Astrocyte (in vitro differentiated cells and primary cell): Measurements from ENCODE around the gene UNC5B. TPM values are rescaled to one million over a fixed set of nuclear protein-coding genes. Genes with fewer than 3 reads are reported as not detected.
A peak's percentile ranks its signal among the peaks of the same experiment; 100 is the strongest.

ENCODE experiments used
- DNase-seq: peaks from one replicate; pipeline ENCODE4 v3.0.0-alpha.2; 2010; ENCODE audit warnings: low read depth
- FAIRE-seq: peaks from 2 replicates; lab custom pipeline; 2011; peaks lifted over from hg19 to GRCh38; lab: Jason Lieb, UNC
- H2AFZ ChIP-seq: 2 replicates; pipeline ENCODE4 v1.6.0; 2012; ENCODE audit warnings: low read depth, low read length, inconsistent platforms
- H3K27ac ChIP-seq: 2 replicates; pipeline ENCODE4 v1.5.1; 2011; ENCODE audit warnings: low read depth, low read length, inconsistent platforms
- H3K27me3 ChIP-seq: 2 replicates; pipeline ENCODE4 v1.6.0; 2011; ENCODE audit warnings: low read length, inconsistent platforms; ENCODE audit not compliant: insufficient read depth
- H3K36me3 ChIP-seq: 2 replicates; pipeline ENCODE4 v1.5.1; 2011; ENCODE audit warnings: low read length, inconsistent platforms; ENCODE audit not compliant: insufficient read depth
- H3K4me1 ChIP-seq: 2 replicates; pipeline ENCODE4 v1.5.1; 2011; ENCODE audit warnings: low read length, inconsistent platforms; ENCODE audit not compliant: insufficient read depth
- H3K4me2 ChIP-seq: 2 replicates; pipeline ENCODE4 v1.6.0; 2012; ENCODE audit warnings: low read length, inconsistent platforms
- H3K4me3 ChIP-seq: 2 replicates; pipeline ENCODE4 v1.5.1; 2011; ENCODE audit warnings: low read depth, mild to moderate bottlenecking, low read length, inconsistent platforms; ENCODE audit not compliant: insufficient read depth
- H3K79me2 ChIP-seq: 2 replicates; pipeline ENCODE4 v1.6.0; 2012; ENCODE audit warnings: mild to moderate bottlenecking, low read length, inconsistent platforms; ENCODE audit not compliant: insufficient read depth
- H3K9ac ChIP-seq: 2 replicates; pipeline ENCODE4 v1.6.0; 2012; ENCODE audit warnings: mild to moderate bottlenecking, low read length, inconsistent platforms
- H3K9me3 ChIP-seq: 2 replicates; pipeline ENCODE4 v1.5.1; 2012; ENCODE audit warnings: low read depth, mild to moderate bottlenecking, low read length, inconsistent platforms; ENCODE audit not compliant: insufficient read depth
- H4K20me1 ChIP-seq: 2 replicates; pipeline ENCODE4 v1.6.0; 2012; ENCODE audit warnings: low read length, inconsistent platforms; ENCODE audit not compliant: insufficient read depth
- H3K27ac Mint-ChIP-seq: one replicate; pipeline ENCODE4 v1.8.0; 2021; ENCODE audit warnings: mild to moderate bottlenecking, mixed read lengths; ENCODE audit not compliant: unreplicated experiment
- H3K27me3 Mint-ChIP-seq: one replicate; pipeline ENCODE4 v1.8.0; 2021; ENCODE audit warnings: low read depth, mixed read lengths; ENCODE audit not compliant: unreplicated experiment
- H3K36me3 Mint-ChIP-seq: one replicate; pipeline ENCODE4 v1.8.0; 2021; ENCODE audit warnings: low read depth, mixed read lengths; ENCODE audit not compliant: unreplicated experiment
- H3K4me1 Mint-ChIP-seq: one replicate; pipeline ENCODE4 v1.8.0; 2021; ENCODE audit warnings: low read depth, mixed read lengths; ENCODE audit not compliant: unreplicated experiment
- H3K4me3 Mint-ChIP-seq: one replicate; pipeline ENCODE4 v1.8.0; 2021; ENCODE audit warnings: mild to moderate bottlenecking, moderate library complexity, mixed read lengths; ENCODE audit not compliant: unreplicated experiment
- H3K9me3 Mint-ChIP-seq: one replicate; pipeline ENCODE4 v1.8.0; 2021; ENCODE audit warnings: mild to moderate bottlenecking, mixed read lengths; ENCODE audit not compliant: unreplicated experiment
- EZH2 ChIP-seq: IDR thresholded peaks from 2 replicates; pipeline ENCODE4 v1.6.1; 2012; ENCODE audit warnings: mild to moderate bottlenecking, low read length, inconsistent platforms; ENCODE audit not compliant: insufficient read depth
- total RNA-seq: library from RNA; stranded (reverse); gene quantifications from 2 replicates; pipeline ENCODE4 v1.2.1, GENCODE V29; 2021
- TF ChIP-seq, protein P1 (sequence below): IDR thresholded peaks from 2 replicates; pipeline ENCODE4 v1.5.1; 2011; ENCODE audit warnings: low read depth, mild to moderate bottlenecking, inconsistent platforms, low read length, moderate library complexity; ENCODE audit not compliant: insufficient read depth

UNC5B gene
- total RNA-seq, 1 donor from 2014 or later: 15.0 TPM

DNA sequence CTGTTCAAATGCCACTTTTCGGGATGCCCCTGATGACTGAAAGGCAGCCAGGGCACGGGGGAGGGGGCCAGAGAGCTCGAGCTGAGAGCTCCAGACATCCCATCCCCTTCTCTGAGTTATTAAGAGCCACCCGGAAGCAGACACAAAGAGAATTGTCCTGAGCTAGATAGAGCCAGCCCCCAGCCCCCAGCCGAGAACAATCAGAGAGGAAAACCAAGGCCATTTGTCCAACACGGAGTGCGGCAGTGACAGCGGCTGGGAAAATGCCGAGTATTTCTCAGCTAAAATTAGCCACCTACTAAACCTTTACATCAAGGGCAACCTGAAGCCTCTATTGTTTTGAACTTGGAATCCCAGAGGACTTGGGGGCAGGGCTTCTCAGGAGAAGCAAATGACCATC is 51.0 kb downstream of the UNC5B start:
- H3K4me3 ChIP-seq: no peak overlapping the region
- no peaks in the 10 kb centered on the region for H3K9me3 ChIP-seq
- H3K27ac Mint-ChIP-seq: peak overlapping the region; percentile 94
- H3K27ac ChIP-seq: no peak overlapping the region
- no peak overlapping the region for H3K9ac ChIP-seq
- peaks cover 60% of the 10 kb centered on the region for H3K4me1 Mint-ChIP-seq
- H2AFZ ChIP-seq: no peak overlapping the region
- H3K27me3 ChIP-seq: no peaks in the 10 kb centered on the region
- FAIRE-seq: no peak
- no peaks in the 10 kb centered on the region for H3K79me2 ChIP-seq
- H3K36me3 Mint-ChIP-seq: no peaks in the 10 kb centered on the region
- no peaks in the 10 kb centered on the region for H3K9me3 Mint-ChIP-seq
- peaks cover 3% of the 10 kb centered on the region for H3K27me3 Mint-ChIP-seq
- peaks cover 18% of the 10 kb centered on the region for H4K20me1 ChIP-seq
- no peak overlapping the region for H3K4me3 Mint-ChIP-seq
- TF ChIP-seq EZH2: no peak
- TF ChIP-seq, protein P1, sequence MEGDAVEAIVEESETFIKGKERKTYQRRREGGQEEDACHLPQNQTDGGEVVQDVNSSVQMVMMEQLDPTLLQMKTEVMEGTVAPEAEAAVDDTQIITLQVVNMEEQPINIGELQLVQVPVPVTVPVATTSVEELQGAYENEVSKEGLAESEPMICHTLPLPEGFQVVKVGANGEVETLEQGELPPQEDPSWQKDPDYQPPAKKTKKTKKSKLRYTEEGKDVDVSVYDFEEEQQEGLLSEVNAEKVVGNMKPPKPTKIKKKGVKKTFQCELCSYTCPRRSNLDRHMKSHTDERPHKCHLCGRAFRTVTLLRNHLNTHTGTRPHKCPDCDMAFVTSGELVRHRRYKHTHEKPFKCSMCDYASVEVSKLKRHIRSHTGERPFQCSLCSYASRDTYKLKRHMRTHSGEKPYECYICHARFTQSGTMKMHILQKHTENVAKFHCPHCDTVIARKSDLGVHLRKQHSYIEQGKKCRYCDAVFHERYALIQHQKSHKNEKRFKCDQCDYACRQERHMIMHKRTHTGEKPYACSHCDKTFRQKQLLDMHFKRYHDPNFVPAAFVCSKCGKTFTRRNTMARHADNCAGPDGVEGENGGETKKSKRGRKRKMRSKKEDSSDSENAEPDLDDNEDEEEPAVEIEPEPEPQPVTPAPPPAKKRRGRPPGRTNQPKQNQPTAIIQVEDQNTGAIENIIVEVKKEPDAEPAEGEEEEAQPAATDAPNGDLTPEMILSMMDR: no peak
- no peaks in the 10 kb centered on the region for H3K36me3 ChIP-seq
- peaks cover 51% of the 10 kb centered on the region for H3K4me1 ChIP-seq
- peak overlapping the region; percentile 30 for H3K4me2 ChIP-seq
- peak; percentile 35 for DNase-seq

DNA sequence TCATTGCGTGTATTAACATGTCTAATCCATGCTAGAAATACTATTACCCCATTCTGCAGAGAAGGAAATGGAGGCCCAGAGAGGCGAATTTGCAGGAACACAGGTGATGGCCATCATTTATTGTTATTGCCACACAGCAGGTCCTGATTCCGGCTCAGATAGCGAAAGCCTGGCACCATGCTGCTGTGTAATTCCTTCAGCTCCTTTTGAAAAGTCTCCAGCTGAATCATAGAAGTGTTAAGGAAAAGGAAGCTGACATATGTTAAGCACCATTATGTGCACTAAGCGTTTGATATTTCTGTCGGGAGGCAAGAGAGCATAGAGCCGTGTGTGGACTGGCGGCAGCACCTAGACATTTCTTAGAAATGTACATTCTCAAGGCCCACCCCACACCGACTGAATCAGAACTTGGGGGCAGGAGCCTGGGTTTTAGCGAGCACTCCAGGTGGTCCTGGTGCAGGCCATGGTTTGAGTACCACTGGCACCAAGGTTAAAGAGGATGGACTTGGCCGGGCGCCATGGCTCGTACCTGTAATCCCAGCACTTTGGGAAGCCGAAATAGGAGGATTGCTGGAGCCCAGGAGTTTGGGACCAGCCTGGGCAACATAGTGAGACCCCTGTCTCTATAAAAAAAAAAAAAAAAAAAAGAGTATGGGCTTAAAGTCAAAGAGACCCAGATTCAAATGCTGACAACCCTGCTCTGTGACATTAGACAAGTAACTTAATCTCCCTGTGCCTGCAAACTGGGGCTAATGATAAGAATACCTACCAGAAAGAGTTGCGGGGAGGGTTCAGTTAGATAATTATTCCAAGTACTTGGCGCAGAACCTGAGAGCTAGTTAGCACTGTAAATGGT is 52.2 kb downstream of the UNC5B start:
- H3K27me3 Mint-ChIP-seq: peaks cover 3% of the 10 kb centered on the region
- H3K4me2 ChIP-seq: no peak overlapping the region
- H3K4me1 ChIP-seq: peaks cover 58% of the 10 kb centered on the region
- no peak overlapping the region for H3K9ac ChIP-seq
- H3K9me3 Mint-ChIP-seq: no peaks in the 10 kb centered on the region
- H4K20me1 ChIP-seq: peaks cover 24% of the 10 kb centered on the region
- no peak overlapping the region for H3K27ac ChIP-seq
- H3K36me3 Mint-ChIP-seq: no peaks in the 10 kb centered on the region
- H3K9me3 ChIP-seq: no peaks in the 10 kb centered on the region
- no peak overlapping the region for H3K4me3 Mint-ChIP-seq
- no peak for TF ChIP-seq EZH2
- TF ChIP-seq, protein P1: no peak
- no peaks in the 10 kb centered on the region for H3K79me2 ChIP-seq
- peaks cover 67% of the 10 kb centered on the region for H3K4me1 Mint-ChIP-seq
- H3K27me3 ChIP-seq: no peaks in the 10 kb centered on the region
- no peak overlapping the region for H2AFZ ChIP-seq
- peak overlapping the region; percentile 51 for H3K27ac Mint-ChIP-seq
- no peaks in the 10 kb centered on the region for H3K36me3 ChIP-seq
- DNase-seq (no peak), FAIRE-seq (no peak)
- no peak overlapping the region for H3K4me3 ChIP-seq

GRCh38 chr10:71265201-71265575 is 52.8 kb downstream of the UNC5B start:
- no peak overlapping the region for H3K27ac Mint-ChIP-seq
- H3K27ac ChIP-seq: no peak overlapping the region

More at GRCh38 chr10:71265201-71265575, 52.8 kb downstream of the UNC5B start:
- no peak overlapping the region for H3K4me3 Mint-ChIP-seq
- DNase-seq (no peak), FAIRE-seq (no peak)
- Histone ChIP-seq H3K9me3 (no peaks in the 10 kb centered on the region), H3K4me2 (no peak overlapping the region), H3K9ac (no peak overlapping the region), H3K79me2 (no peaks in the 10 kb centered on the region), H2AFZ (no peak overlapping the region), H3K36me3 (no peaks in the 10 kb centered on the region), H3K27me3 (no peaks in the 10 kb centered on the region), H3K4me1 (peaks cover 55% of the 10 kb centered on the region), H3K4me3 (no peak overlapping the region), H4K20me1 (peaks cover 26% of the 10 kb centered on the region)
- no peaks in the 10 kb centered on the region for H3K36me3 Mint-ChIP-seq
- H3K9me3 Mint-ChIP-seq: no peaks in the 10 kb centered on the region
- TF ChIP-seq, protein P1: no peak
- TF ChIP-seq EZH2: no peak
- peaks cover 3% of the 10 kb centered on the region for H3K27me3 Mint-ChIP-seq
- H3K4me1 Mint-ChIP-seq: peaks cover 70% of the 10 kb centered on the region
